ENCODE results near the gene XPNPEP3. TPM values are rescaled to one million over a fixed set of nuclear protein-coding genes. Genes with fewer than 3 reads are reported as not detected.

Gene XPNPEP3
- total and polyA plus RNA-seq, 2 donors (not counting 3 experiments of a cell fraction or from before 2014, with no cell fraction given) = 12.3 to 21.2 TPM

DNA sequence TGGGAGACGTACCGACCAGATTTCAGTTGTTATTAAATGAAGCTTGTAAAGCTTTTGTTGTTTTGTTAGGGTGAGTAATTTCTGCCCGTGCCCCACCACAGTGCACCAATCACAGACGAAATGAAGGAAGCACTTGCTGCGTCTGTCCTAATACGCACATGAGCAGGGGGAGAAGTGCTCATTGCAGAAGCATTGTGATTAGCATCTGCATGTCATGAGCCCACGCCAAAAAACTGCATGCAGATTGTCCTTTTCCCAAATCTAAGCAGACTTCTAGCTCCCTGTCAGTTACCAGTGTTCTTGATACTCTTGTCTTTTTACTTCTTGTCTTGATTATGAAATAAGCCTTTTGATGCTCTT, 109.8 kb downstream of the XPNPEP3 start:
- no peaks in the 10 kb centered on the region for H3K9me1 ChIP-seq (replicated peaks; ENCODE audit: control insufficient read depth, extremely low read depth, insufficient read depth, low read length)
- no peak overlapping the region for H3K4me3 ChIP-seq (replicated peaks in 1 of 3; ENCODE audit: insufficient read depth in 1 of 3, low read depth in 1 of 3, low read length in 3 of 3)
- no peak overlapping the region for H3K9ac ChIP-seq (replicated peaks; ENCODE audit: extremely low read depth, insufficient read depth, low read length)
- no peaks in the 10 kb centered on the region for H3K27me3 ChIP-seq (ENCODE audit: control insufficient read depth in 2 of 2, insufficient read depth in 2 of 2, low read length in 2 of 2)
- H3K9me3 ChIP-seq (replicated peaks; ENCODE audit: control insufficient read depth, insufficient read depth, low read length) = no peaks in the 10 kb centered on the region
- H3K79me2 ChIP-seq (ENCODE audit: control insufficient read depth, insufficient read depth, low read length) = peaks cover 9% of the 10 kb centered on the region
- DNase-seq (ENCODE audit: low read depth, low spot score) = no peak
- intact Hi-C loops (cut with micrococcal nuclease) = no loop called here
- no TSS peak for BruUV-seq (replicated peaks)
- dilution Hi-C loops (cut with MboI; ENCODE audit: extremely low pct_ligation_motif_present, low sequenced_read_pairs) = no loop called here
- peaks cover 5% of the 10 kb centered on the region for H3K4me1 ChIP-seq (ENCODE audit: control insufficient read depth, extremely low read depth, insufficient read depth, low read length)
- CTCF ChIA-PET = interaction anchor here (0.7 to 3.2 kb wide), 7 partner anchors 8 to 149 kb away, joined by 3 to 19 read pairs (median 4); partner anchors contain the start of gene RBX1
- no peak for FAIRE-seq
- no peak overlapping the region for H2AFZ ChIP-seq (ENCODE audit: low read depth, low read length)
- no peak for TF ChIP-seq JUN (IDR thresholded peaks at IDR 0.05; ENCODE audit: borderline replicate concordance, insufficient read depth, insufficient read length, low read depth)
- TF ChIP-seq POLR2A (IDR thresholded peaks at IDR 0.05; ENCODE audit: low read depth, low read length) = no peak
- TF ChIP-seq, protein P1, sequence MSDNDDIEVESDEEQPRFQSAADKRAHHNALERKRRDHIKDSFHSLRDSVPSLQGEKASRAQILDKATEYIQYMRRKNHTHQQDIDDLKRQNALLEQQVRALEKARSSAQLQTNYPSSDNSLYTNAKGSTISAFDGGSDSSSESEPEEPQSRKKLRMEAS (IDR thresholded peaks at IDR 0.05; ENCODE audit: insufficient read depth, insufficient read length) = no peak
- TF ChIP-seq POLR2AphosphoS5 (IDR thresholded peaks at IDR 0.05; ENCODE audit: insufficient read depth, low read depth, low read length) = no peak
- no peak for TF ChIP-seq FOS (IDR thresholded peaks at IDR 0.05; ENCODE audit: borderline replicate concordance, insufficient read depth, low read length)
- TF ChIP-seq GATA2 (IDR thresholded peaks at IDR 0.05; ENCODE audit: insufficient read depth, insufficient read length, low read depth, low read length) = no peak
- TF ChIP-seq, protein P2, sequence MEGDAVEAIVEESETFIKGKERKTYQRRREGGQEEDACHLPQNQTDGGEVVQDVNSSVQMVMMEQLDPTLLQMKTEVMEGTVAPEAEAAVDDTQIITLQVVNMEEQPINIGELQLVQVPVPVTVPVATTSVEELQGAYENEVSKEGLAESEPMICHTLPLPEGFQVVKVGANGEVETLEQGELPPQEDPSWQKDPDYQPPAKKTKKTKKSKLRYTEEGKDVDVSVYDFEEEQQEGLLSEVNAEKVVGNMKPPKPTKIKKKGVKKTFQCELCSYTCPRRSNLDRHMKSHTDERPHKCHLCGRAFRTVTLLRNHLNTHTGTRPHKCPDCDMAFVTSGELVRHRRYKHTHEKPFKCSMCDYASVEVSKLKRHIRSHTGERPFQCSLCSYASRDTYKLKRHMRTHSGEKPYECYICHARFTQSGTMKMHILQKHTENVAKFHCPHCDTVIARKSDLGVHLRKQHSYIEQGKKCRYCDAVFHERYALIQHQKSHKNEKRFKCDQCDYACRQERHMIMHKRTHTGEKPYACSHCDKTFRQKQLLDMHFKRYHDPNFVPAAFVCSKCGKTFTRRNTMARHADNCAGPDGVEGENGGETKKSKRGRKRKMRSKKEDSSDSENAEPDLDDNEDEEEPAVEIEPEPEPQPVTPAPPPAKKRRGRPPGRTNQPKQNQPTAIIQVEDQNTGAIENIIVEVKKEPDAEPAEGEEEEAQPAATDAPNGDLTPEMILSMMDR (IDR thresholded peaks at IDR 0.05; ENCODE audit: extremely low read depth in 1 of 2, insufficient read depth in 1 of 2, low read depth in 1 of 2, low read length in 2 of 2) = no peak
- TF ChIP-seq MYC (IDR thresholded peaks at IDR 0.05; ENCODE audit: low read depth, low read length) = no peak
- TF ChIP-seq EZH2 (IDR thresholded peaks at IDR 0.05; ENCODE audit: borderline replicate concordance, low read depth, low read length, severe bottlenecking) = no peak
- H3K4me2 ChIP-seq (ENCODE audit: insufficient read depth, low read length) = no peak overlapping the region
- no peaks in the 10 kb centered on the region for H4K20me1 ChIP-seq (replicated peaks; ENCODE audit: control insufficient read depth, extremely low read depth, insufficient read depth, low read length)
- no peak overlapping the region for H3K27ac ChIP-seq (ENCODE audit: insufficient read depth, low read depth, low read length)
- H3K36me3 ChIP-seq (ENCODE audit: control insufficient read depth in 2 of 2, extremely low read depth in 1 of 2, insufficient read depth in 2 of 2, low read length in 2 of 2) = peaks cover 5 to 15% of the 10 kb centered on the region in 2 experiments
- POLR2A ChIA-PET = interaction anchor here (0.6 to 1.0 kb wide), 2 partner anchors 15 to 100 kb away, joined by 3 to 4 read pairs; partner anchors contain the start of gene RBX1
